NCI-H2196 treated with DMSO at 0.1 percent for 48 hours (cell line): ENCODE results near the gene TTC23L.
"Not testable (repeated sequence)": the region's sequence is repeated elsewhere in the genome, so short reads cannot be mapped to it uniquely, and the experiment has no call there.

Experiments used
- DNase-seq: peaks from one replicate; lab custom pipeline; 2025; ENCODE audit not compliant: unreplicated experiment; lab: John Stamatoyannopoulos, UW

The TTC23L gene, protein sequence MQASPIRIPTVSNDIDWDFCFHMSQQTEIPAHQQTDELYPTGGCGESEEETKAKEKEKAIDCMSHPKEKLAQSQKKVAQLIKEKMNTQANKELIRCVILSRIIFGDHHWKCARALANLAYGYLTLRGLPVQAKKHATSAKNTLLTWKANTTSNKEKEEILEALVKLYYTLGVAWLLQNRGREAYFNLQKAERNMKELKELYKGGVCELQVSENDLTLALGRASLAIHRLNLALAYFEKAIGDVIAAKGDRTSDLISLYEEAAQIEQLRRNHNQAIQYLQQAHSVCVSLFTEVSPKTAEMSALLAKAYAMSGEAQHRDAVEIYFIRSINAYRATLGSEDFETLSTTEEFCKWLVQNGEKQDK

DNA sequence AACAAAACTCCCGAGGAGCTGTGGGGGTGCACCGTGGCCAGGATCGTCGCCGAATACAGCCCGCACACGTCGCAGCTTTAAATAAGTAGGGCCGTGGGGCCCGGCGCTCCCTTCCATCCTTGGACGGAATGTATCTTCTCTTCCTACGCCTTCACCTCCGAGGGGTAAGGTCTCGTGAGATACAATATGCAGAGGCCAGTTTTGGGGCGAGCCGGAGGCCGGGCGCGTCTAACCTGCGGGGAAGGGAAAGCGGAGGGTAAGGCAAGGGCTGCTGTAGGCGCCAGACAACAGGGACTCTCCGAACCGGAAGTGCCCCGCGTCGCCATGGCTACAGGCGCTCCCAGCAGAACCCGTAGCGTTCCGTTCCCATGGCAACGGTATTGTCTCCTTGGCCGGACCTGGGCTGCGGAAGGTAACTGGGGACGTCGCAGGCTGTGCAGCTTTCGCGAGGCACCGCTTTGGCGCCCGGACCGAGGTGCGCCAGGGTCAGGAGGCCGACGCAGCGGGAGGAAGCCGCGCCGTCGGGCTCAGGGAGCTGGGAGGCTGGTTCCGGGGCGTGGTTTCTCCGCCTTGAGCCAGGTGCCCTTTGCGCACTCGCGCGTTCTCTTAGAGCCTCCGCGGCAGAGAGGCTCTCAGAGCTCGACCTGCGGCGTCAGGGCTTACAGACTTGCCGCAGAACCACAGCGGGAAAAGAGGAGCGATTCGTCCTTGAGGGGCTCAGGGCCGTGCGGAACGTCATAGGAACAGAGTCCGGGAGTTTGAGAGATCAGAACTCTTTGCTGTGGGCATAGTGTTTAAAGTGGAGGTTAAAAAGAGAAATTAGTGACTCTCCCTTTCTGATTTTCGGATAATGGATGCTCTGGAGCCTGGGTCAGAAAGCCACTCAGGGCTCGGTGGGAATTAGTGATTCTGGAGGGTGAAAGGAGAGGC is at the start of gene TTC23L:
TTC23L (plus strand) TSS at position 380 of the 930 bp plus-strand sequence. CDS start 1,508 bp downstream, outside the sequence.
- DNase-seq: peak; percentile 100

DNA sequence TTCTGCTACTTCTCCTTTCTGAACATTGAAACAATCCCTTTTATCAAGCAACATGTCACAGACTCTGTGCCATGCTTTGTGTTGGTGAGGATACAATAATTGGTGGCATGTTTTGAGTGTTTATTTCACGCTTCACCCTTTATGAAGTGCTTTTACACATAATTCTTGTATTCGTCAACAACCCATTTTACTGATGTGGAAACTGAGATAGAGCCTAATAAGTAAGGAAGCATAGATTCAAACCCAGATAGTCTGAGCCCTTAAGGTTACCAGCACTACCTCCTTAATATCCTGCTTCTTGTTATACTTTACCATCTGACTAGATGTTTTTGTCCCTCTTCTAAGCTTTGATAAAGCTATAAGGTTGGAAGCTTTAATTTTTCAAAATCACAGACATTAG is 49.3 kb upstream of the TTC23L start:
- no peak for DNase-seq

DNA sequence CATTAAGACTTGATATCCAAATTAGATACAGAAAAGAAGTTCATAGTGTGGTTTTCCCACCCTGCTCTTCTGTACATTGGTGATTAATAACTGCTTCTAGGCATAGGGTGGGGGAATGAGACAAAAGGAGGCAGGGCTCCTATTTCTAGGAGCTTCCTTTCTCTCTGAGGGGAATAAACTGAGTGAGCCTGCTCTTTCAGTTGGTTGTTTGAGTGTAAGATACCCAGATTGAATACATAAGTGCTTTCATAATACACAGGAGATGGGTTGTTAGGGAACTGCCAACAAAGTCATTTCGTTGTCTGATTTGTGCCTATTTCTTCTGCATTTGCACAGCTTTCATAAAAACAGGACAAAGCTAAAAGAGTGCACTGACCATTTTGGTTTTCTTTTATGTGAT is 48.9 kb upstream of the TTC23L start:
- no peak for DNase-seq

DNA sequence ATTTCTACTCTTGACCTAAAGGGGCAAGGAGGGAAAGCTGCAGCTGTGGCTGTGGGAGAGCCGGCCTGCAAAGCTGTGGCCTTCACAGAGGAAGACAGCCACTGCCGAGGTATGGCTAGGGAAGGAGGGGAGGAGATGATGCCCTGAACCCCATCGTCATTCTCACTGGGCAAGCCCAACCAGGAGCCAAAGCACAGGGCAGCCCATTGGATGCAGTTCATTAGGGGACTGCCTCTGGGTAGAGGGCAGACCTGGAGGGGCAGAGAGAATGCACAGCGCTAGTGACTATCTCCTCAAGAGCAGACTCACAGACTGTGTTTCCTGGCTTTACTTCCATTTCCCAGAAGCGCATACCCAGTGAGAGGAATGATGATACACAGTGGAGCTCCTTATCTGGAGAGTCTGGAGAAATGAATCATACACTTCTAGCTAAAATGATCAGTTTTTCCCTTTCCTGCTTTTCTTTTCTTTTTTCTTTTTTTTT is 47.2 kb upstream of the TTC23L start:
- no peak for DNase-seq

DNA sequence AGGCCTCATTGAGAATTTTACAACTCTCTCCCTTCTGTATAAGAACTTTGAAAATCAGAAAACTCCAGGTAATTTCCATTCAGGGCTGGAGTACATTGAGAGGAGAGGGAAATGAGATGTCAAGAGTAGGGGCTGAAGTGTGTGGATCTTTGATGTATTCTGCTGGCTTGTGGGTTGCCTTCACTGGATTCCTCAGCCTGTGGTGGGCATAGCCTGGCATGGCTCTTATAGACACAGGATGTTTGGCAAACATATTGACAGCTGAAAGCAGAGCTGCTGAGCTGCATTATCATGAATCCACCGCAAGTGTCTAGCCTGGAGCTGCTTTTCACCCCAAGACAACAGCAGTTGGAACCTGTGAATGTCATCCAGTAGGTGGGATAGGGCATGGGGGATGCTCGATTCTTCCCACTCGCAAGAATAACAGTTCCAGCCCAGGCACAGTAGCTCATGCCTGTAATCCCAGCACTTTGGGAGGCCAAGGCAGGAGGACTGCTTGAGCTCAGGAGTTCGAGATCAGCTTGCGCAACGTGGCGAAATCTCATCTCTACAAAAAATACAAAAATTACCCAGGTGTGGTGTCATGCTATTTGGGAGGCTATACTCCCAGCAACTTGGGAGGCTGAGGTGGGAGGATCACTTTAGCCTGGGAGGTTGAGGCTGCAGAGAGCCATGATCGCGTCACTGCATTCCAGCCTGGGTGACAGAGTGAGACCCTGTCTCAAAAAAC is 36.0 kb upstream of the TTC23L start:
- DNase-seq: no peak

DNA sequence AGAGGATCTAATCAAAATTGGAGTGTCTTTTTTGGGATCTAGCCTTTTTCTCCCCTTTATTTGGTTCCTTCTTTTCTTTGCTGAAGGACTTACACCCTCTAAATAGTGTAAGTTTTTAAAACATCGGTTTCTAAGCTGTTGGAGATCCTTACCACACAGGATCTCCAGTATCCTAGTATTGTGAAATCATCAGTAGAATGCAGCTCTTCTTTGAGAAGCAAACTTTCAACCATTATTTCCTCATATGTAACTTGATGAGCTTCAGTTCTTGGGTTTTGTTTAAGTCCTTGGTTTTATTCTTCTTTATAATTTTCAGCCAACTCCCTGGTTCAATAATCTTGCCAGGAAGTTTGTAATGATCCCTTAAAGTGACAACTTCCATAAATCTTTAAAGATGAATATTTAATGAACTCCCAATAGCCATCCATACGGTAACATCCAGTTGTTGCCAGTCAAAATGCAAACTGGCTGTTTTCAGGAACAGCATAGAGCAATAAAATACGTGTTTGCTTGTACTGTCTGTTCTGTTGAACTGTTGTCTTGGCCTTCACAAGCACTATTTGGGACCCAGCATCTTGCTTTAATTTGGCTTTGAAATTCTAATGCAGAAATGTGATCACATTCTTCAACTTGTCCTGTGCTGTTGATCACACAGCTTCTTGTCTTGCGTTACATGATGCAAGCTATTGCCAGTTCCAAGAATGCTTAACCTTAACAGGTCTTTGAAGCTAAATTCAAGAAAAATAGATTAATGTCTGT is 34.8 kb upstream of the TTC23L start:
- no peak for DNase-seq

DNA sequence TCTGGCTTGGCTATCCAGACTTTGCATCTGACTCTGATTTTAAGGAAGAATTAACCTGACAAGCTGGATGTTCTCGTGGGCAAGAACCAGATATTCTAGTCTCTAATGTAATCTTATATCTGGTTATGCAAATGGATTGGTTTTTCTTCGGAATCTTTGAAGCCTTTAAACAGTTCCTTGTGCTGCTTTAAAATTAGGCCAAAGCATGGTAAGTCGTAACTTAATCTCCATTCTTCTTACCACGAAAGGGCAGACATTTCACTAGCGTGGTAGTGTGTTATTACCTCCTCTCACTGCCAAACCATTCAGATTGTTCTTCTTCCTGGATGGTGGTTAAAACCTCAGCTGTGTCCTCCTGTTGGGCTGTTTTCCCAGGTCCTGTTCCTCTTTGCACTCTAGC is 34.1 kb upstream of the TTC23L start:
- DNase-seq: no peak

DNA sequence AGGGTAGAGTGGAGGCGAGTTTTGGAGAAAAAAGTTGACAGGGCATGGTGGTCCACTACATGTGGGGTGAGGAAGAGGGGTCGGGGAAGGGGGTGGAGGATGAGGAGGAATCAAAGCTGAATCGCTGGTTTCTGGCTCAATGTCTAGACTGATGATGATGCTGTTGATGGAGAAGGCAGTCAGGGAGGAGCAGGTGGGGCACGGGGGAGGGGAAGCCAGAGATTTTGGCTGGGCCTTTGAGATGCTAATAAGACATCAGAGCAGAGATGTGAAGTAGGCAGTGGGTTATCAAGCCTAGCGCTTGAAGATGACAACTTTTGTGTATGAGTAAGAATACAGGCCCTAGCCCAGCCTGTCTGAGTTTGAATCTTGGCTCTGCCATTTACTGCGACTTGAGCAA is 32.4 kb upstream of the TTC23L start:
- DNase-seq: no peak

DNA sequence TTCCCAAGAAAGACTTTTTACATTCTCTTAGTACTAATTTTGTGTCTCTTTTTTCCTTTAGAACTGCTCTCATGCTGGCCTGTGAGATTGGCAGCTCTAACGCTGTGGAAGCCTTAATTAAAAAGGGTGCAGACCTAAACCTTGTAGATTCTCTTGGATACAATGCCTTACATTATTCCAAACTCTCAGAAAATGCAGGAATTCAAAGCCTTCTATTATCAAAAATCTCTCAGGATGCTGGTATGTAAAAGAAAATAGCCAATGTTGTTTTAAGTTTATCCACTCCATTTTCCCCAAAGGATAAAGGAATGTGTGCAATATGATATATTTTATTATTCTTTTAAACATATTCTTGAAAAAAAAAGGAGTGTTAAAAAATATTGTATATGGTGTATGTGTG is 27.3 kb upstream of the TTC23L start:
- no peak for DNase-seq

DNA sequence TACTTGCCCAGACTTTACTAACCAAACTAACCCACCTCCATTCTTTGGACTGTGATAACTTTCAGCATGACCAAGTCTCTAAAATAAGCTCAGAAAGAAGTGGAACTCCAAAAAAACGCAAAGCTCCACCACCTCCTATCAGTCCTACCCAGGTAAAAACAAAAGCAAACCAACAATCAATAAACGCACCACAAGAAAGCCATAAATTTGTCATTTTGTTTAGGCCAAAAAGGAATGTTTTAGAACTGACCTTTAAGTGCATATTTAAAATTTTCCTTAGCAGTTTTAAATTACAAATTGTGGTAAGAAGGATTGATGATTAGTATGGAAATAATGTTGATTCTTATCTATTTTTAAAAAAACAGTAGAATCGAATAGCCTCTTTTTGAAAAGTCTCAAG is 25.5 kb upstream of the TTC23L start:
- DNase-seq: no peak

DNA sequence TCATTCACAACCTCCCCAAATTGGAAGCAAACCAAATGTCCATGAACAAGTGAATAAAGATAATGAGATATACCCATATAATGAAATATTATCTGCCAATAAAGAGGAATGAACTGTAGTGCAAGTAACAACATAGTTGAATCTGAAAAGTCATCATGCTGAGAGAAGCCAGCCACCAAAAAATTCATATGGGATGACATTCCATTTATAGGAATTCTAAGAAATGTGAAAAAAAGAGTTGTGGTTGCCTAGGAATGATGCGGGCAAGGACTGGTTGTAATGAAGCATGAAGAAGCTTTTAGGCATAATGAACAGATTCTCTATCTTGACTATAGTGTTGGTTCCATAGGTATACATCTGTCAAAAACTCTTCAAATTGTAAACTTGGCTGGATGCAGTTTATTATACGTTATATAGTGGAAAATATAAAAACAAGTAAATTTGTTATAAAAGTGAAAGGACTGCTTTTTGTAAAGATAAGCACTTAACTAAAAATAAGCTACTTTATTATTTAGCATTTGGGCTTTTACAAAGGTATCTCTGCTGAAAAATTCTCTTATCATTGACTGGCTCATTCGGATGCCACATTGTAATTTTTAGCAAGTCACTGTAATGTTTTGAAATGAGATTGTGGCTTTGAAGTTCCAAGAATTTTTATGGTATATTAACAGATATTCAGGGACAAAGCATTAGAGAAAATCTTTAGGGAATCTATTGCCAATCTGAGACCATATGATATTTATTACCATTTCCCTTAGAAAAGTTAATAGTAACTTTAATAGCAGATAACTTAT is 21.2 kb upstream of the TTC23L start:
- DNase-seq: no peak

DNA sequence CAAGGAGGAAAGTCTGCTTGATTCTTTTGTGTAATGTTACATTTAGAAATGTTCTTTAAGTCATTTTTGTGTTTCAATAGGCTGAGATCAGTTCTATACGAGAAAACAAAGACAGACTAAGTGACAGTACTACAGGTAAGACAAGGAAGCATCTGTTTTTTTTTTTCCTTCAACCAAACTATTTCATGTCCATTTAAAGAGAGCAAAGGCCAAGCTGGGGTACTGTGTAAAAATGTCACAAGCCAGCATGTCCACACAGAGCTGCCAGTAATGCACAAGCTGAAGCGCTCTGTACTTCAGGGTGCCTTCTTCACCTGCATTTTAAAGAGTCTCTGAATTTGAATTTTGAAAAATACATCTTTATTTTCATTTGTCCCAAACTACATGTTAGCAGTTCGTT is 20.2 kb upstream of the TTC23L start:
- no peak for DNase-seq

DNA sequence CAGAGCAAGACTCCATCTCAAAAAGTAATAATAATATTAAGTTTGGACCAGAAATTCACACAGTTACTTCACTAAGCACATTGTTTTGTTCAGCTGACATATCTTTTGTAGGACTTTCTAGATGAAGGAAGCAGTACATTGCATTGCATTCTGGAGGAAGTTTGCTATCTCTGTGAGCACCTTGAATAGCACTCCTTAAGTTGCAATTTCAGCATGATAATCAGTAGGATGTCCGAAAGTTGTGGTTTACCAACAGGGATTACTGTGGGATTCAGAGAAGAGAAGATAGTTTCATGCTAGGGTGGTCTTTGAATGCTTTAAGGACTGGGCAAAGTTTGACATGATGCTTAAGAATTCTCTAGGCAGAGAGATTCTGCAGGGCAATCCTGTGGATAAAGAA is 18.4 kb upstream of the TTC23L start:
- DNase-seq: no peak

DNA sequence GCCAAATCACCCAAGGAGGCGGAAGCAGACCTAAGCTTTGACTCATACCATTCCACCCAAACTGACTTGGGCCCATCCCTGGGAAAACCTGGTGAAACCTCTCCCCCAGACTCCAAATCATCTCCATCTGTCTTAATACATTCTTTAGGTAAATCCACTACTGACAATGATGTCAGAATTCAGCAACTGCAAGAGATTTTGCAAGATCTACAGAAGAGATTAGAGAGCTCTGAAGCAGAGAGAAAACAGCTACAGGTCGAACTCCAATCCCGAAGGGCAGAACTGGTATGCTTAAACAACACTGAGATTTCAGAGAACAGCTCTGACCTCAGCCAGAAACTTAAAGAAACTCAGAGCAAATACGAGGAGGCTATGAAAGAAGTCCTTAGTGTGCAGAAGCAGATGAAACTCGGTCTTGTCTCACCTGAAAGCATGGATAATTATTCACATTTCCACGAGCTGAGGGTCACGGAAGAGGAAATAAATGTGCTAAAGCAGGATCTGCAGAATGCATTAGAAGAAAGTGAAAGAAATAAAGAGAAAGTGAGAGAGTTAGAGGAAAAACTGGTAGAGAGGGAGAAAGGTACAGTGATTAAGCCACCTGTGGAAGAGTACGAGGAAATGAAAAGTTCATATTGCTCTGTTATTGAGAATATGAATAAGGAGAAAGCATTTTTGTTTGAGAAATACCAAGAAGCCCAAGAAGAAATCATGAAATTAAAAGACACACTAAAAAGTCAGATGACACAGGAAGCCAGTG is 15.8 kb upstream of the TTC23L start:
- no peak for DNase-seq

DNA sequence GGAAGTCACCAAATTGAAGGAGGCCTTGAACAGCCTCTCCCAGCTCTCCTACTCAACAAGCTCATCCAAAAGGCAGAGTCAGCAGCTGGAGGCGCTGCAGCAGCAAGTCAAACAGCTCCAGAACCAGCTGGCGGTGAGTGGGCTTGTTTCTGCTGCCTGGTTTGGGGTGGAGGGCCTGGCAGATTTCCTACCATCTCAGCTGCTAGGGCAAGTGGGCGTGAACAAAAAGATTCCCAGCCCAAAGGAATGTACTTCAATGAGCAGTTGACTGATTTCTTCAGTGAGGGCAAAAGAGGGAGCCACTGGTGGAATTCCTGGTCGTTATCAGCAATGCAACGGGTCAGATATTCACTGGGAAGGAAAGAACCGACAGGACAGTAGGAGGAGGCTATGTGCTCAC is 12.6 kb upstream of the TTC23L start:
- no peak for DNase-seq

DNA sequence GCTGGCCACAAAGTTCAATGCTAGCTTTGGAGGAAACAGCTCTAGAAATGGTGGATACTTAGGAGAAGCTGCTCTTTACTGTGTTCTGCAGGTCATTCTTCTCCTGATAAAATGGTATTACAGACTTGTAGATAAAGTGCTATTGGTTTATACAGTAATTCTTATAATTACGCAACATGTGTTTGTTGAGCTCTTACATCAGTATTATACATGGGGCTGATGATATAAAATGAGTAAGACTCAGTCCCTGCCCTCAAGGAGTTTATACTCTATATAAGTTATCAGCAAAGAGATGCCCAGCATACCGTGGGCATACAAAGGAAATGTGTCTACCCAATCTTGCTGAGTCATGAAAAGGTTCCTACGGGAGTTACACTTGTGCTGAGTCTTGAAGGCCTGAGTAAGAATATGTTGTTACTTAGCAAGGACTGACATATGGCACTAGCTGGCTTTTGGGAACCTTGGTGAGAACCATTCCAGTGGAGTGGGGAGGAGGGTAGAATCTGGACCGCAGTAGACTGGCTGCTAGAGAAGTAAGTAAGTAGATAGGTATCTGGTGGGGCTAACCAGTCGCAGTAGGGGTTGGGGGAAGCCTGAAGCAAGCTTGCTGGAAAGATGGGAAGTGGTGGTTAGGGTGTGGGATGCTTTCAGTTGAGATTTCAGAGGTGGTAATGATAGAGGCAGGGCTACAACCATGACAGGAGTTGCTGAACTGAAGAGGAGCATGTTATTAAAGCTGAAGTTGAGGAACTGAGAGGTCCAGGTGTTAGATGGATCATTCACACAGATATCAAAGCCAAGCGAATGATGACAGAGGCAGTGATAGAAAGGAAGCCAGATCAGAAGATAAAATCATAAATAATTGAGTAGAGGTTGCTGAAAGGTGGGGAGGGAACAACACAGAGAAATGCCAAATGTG is 11.1 kb upstream of the TTC23L start:
- no peak for DNase-seq

DNA sequence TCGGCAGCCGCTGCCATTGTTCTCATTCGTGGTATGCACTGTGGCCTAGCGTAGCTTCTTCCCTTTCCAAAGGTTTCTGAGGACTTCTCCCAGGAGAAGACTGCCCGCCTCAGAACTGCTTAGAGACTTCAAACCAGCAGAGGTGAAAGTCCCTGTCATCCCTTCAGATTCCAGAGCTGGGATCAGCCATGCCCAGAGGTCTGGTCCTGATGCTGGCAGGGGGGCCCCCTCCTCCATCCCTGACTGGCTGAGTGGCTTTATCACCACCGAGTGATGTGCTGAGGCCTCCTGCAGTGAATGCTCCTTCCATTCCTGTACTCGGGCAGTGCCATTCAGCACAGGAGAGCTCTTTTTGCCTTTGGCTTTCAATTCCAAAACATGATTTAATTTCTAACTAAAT is 8.1 kb upstream of the TTC23L start:
- DNase-seq: not testable (repeated sequence)

DNA sequence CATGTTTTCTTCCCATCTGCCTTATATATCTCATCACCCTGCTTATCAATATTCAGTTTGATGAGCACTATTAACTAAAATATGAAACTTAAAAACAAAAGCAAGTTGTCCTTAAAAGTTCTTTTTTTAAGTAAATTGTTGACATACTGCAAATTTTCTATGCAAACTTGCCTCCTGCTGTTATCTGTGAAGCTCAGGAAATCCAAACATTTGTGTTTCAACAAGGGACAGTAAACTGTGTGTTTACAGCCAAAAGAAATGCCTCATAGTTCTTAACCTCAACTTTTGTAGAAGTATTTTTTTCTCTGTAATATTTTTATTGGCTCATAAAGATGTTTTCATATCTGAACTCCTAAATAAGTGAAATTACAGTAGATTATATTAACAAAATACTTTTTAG is 7.7 kb upstream of the TTC23L start:
- no peak for DNase-seq
